ENCODE measurements around the gene SLF2. TPM values are rescaled to one million over a fixed set of nuclear protein-coding genes. Genes with fewer than 3 reads are reported as not detected.

Gene SLF2
- total and polyA plus RNA-seq, 8 donors: 9.5 to 16.8 (median 11.8) TPM

DNA sequence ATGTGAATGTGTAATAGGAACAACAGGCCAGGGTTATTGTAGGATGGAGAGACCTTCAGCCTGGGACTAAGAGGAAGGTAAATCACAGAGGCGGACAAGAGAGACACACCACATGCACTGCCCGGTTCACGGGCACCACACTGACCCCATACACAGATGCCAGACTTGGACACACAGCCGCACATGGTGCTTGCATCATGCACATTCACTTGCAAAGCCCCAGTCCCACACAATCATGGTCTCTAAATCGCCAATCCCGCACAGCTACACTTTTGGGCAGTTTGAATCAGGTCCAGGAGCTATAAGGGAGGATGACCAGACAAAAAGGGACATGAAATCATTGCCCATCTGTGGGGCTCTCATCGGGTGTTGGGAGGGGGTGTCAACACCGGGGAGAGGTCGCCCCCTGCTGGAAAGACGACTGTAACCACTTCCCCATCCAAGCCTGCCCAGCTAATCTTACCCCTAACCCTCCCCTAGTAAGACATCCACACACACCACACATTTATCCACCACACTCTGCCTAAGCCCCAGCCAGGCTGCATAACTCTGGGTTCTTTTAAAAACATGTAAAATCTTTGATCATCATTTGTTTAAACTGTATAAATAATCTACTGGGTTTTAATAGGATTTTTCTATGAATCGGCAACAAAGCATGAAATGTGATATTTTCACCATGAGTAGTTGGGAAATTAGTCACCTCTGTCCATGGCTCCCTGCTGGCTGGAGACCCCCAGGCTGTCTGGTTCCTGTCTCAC lies 40.5 kb upstream of the SLF2 start:
- intact Hi-C loops (cut with DNase I): loop anchor here in 1 of 3 donors (10.0 kb wide), 1 partner anchor 307 kb away; no protein-coding TSS in a partner anchor
- H3K27ac ChIP-seq: no peak overlapping the region
- H3K4me1 ChIP-seq: no peaks in the 10 kb centered on the region
- peaks cover 0 to 8% (median 0%) of the 10 kb centered on the region in 4 donors for H3K27me3 ChIP-seq
- 46% methylated on average over 11 of the region's 11 CpGs for WGBS, 2 donors
- peak in 5 of 6 donors; percentile 32 to 82 (median 47) for DNase-seq
- ATAC-seq: peak; percentile 74 to 87 (median 75)
- FAIRE-seq: no peak
- no peaks in the 10 kb centered on the region for H3K9me3 ChIP-seq
- H3K36me3 ChIP-seq: no peaks in the 10 kb centered on the region
- TF ChIP-seq, protein P1, sequence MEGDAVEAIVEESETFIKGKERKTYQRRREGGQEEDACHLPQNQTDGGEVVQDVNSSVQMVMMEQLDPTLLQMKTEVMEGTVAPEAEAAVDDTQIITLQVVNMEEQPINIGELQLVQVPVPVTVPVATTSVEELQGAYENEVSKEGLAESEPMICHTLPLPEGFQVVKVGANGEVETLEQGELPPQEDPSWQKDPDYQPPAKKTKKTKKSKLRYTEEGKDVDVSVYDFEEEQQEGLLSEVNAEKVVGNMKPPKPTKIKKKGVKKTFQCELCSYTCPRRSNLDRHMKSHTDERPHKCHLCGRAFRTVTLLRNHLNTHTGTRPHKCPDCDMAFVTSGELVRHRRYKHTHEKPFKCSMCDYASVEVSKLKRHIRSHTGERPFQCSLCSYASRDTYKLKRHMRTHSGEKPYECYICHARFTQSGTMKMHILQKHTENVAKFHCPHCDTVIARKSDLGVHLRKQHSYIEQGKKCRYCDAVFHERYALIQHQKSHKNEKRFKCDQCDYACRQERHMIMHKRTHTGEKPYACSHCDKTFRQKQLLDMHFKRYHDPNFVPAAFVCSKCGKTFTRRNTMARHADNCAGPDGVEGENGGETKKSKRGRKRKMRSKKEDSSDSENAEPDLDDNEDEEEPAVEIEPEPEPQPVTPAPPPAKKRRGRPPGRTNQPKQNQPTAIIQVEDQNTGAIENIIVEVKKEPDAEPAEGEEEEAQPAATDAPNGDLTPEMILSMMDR (IDR thresholded peaks at IDR 0.05): peak in 3 of 4 donors; percentile 24 to 37 (median 36)
- no peak overlapping the region for H3K4me3 ChIP-seq

DNA sequence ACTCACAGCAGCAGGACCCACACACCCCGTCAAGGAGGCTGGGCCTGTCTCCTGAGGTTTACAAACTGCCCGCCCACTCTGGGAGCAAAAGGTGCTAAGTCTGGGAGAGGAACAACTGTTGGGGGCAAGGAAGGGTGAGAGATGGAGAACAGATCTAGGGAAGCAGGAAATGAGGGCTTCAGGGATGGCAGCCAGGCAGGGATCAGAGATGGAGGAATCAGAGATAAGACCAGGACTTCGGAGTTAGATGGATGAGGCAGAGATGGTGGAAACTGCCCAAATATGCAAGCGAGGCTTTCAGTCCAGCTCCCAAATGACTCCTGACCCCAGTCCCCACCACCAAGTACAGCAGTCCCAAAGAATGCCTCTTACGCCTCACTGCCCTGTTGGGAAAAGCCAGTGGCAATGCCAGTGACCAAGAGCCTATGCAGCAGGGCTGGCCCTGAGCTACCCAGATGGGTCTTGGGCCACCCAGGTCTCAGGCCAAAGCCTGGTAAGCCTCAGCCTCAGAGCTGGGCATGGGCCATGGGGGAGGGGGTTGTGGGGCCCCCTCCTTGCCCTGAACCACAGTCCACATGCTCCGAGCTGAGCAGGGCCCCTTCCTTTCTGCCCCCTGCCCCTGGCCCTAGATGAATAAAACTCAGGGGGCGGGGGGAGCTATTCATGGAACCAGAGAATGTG lies 39.5 kb upstream of the SLF2 start:
- H3K9me3 ChIP-seq: no peaks in the 10 kb centered on the region
- 69 to 78% methylated on average over 7 of the region's 7 CpGs for WGBS, 2 donors
- no peaks in the 10 kb centered on the region for H3K4me1 ChIP-seq
- ATAC-seq (no peak), FAIRE-seq (no peak), DNase-seq (no peak)
- intact Hi-C loops (cut with DNase I): loop anchor here in 1 of 3 donors (10.0 kb wide), 1 partner anchor 308 kb away; no protein-coding TSS in a partner anchor
- peaks cover 0 to 8% (median 0%) of the 10 kb centered on the region in 4 donors for H3K27me3 ChIP-seq
- H3K27ac ChIP-seq: no peak overlapping the region
- TF ChIP-seq, protein P1 (IDR thresholded peaks at IDR 0.05): no peak
- no peaks in the 10 kb centered on the region for H3K36me3 ChIP-seq
- no peak overlapping the region for H3K4me3 ChIP-seq

GRCh38 chr10:100873827-100874326 lies 38.9 kb upstream of the SLF2 start:
- TF ChIP-seq, protein P1 (IDR thresholded peaks at IDR 0.05): no peak
- no peak for DNase-seq
- peaks cover 0 to 8% (median 0%) of the 10 kb centered on the region in 4 donors for H3K27me3 ChIP-seq
- whole genome bisulfite sequencing, 2 donors: 56 to 66% methylated on average over 14 of the region's 14 CpGs
- no peaks in the 10 kb centered on the region for H3K9me3 ChIP-seq
- no peak overlapping the region for H3K27ac ChIP-seq
- no peak for ATAC-seq
- H3K4me1 ChIP-seq: no peaks in the 10 kb centered on the region
- H3K4me3 ChIP-seq: no peak overlapping the region
- H3K36me3 ChIP-seq: no peaks in the 10 kb centered on the region
- intact Hi-C loops (cut with DNase I): loop anchor here in 1 of 3 donors (10.0 kb wide), 1 partner anchor 309 kb away; no protein-coding TSS in a partner anchor
- FAIRE-seq: no peak

DNA sequence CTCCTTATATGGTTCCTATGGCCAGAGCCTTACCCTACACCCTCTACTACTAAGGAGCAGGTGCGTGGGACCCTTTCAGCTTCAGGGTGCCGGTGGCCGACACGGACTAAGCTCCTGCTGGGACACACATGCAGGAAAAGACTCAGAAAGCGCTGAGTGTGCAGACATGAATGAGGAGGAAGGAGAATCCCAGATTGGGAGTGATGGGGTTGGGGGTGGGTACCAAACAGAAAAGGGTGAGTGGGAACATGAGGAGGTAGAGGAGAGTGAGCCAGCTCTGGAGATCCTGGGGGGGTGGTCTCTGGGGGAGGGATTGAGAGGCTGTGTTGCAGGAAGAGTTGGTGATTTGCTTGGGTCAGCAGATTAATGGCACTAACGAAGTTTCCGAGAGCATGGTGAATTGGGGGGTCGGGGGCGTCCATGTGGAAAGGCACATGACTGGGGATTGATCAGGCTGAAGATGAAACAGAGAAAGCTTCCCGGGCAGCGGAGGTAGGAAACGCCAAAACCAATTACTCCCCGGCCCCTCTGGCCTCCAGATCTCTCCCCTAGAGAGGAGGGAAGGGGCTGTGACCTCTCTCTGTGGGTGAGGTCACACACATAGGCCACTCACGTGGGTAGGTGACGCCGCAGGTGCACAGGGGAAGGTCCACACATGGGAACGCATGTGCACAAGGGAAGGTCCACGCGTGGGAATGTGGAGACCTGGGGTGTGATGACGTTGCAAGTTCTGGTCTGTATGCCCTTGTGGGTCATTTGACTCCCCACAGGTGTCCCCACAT lies 37.9 kb upstream of the SLF2 start:
- peaks cover 0 to 8% (median 0%) of the 10 kb centered on the region in 4 donors for H3K27me3 ChIP-seq
- no peak overlapping the region for H3K27ac ChIP-seq
- FAIRE-seq: no peak
- no peaks in the 10 kb centered on the region for H3K36me3 ChIP-seq
- H3K4me3 ChIP-seq: no peak overlapping the region
- ATAC-seq: no peak
- intact Hi-C loops (cut with DNase I): loop anchor here in 1 of 3 donors (10.0 kb wide), 1 partner anchor 310 kb away; no protein-coding TSS in a partner anchor
- TF ChIP-seq, protein P1 (IDR thresholded peaks at IDR 0.05): no peak
- no peaks in the 10 kb centered on the region for H3K4me1 ChIP-seq
- whole genome bisulfite sequencing, 2 donors: 66 to 74% methylated on average over 20 of the region's 20 CpGs
- DNase-seq: no peak
- H3K9me3 ChIP-seq: no peaks in the 10 kb centered on the region

Data from pancreas (tissue), 10 donors.